ENCODE data around the gene AXIN1.

DNA sequence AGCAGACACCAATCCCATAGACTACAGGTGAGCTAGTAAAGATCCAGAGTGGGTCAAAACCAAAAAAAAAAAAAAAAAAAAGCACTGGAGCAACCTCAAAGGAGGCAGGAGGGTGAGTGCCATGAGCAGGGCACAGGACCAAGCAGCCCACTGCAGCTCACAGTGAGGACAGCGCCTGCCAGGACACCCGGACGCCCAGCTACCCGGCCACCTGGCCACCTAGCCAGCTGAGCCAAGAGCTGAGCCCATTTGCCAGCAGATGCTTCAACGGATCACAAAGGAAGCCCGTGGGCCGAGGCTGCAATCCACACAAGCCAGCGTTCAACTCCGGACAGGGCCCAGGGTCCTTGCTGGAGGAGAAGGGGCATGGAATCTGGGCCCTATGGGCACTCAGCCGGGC lies 15.1 kb downstream of the AXIN1 start:
- TF ChIP-seq POLR2A (IDR thresholded peaks at IDR 0.05) = no peak
- TF ChIP-seq, protein P1, sequence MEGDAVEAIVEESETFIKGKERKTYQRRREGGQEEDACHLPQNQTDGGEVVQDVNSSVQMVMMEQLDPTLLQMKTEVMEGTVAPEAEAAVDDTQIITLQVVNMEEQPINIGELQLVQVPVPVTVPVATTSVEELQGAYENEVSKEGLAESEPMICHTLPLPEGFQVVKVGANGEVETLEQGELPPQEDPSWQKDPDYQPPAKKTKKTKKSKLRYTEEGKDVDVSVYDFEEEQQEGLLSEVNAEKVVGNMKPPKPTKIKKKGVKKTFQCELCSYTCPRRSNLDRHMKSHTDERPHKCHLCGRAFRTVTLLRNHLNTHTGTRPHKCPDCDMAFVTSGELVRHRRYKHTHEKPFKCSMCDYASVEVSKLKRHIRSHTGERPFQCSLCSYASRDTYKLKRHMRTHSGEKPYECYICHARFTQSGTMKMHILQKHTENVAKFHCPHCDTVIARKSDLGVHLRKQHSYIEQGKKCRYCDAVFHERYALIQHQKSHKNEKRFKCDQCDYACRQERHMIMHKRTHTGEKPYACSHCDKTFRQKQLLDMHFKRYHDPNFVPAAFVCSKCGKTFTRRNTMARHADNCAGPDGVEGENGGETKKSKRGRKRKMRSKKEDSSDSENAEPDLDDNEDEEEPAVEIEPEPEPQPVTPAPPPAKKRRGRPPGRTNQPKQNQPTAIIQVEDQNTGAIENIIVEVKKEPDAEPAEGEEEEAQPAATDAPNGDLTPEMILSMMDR (IDR thresholded peaks at IDR 0.05) = no peak
